ENCODE results near the gene KDELR3. TPM values are rescaled to one million over a fixed set of nuclear protein-coding genes. Genes with fewer than 3 reads are reported as not detected.

KDELR3 gene
- total and polyA plus RNA-seq, 4 donors: 4.4 to 16.4 (median 8.8) TPM

DNA sequence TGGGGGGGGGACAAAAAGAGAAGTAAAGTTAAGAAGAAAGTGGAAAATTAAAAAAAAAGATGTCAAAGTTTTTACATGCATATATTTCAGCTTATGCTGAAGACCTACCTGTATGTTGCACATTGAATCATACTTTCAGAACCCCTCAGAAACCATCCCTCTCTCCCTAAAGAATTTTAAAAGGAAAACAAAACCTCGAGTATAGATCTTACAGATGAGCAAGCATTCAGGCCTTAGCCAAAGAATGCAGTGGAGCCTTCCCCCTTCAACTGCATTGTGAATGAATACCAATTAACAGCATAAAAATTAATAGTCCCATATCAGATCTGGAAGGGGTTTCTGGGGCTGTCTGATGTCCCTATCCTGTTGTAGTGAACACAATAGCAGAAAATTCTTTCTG is 16.3 kb downstream of the KDELR3 start:
- DNase-seq: no peak
- TF ChIP-seq, protein P1, sequence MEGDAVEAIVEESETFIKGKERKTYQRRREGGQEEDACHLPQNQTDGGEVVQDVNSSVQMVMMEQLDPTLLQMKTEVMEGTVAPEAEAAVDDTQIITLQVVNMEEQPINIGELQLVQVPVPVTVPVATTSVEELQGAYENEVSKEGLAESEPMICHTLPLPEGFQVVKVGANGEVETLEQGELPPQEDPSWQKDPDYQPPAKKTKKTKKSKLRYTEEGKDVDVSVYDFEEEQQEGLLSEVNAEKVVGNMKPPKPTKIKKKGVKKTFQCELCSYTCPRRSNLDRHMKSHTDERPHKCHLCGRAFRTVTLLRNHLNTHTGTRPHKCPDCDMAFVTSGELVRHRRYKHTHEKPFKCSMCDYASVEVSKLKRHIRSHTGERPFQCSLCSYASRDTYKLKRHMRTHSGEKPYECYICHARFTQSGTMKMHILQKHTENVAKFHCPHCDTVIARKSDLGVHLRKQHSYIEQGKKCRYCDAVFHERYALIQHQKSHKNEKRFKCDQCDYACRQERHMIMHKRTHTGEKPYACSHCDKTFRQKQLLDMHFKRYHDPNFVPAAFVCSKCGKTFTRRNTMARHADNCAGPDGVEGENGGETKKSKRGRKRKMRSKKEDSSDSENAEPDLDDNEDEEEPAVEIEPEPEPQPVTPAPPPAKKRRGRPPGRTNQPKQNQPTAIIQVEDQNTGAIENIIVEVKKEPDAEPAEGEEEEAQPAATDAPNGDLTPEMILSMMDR (IDR thresholded peaks at IDR 0.05; ENCODE audit: control extremely low read depth, extremely low read depth): no peak
- 74 to 82% methylated on average over 1 of the region's 1 CpG for WGBS, 2 donors
- Histone ChIP-seq H3K36me3 (ENCODE audit: control insufficient read depth in 4 of 4, insufficient read depth in 4 of 4, low read length in 4 of 4) (peaks cover 41 to 78% (median 67%) of the 10 kb centered on the region in 4 donors), H3K27me3 (ENCODE audit: control insufficient read depth in 3 of 3, insufficient read depth in 3 of 3, low read length in 2 of 3) (no peaks in the 10 kb centered on the region), H3K27ac (ENCODE audit: low read depth in 1 of 2, low read length in 1 of 2) (no peak overlapping the region), H3K9me3 (ENCODE audit: control insufficient read depth in 4 of 4, insufficient read depth in 3 of 4, low read length in 3 of 4) (no peaks in the 10 kb centered on the region), H3K9ac (ENCODE audit: insufficient read depth in 1 of 2, low read length in 2 of 2) (no peak overlapping the region), H3K4me1 (ENCODE audit: control insufficient read depth in 5 of 5, insufficient read depth in 5 of 5, low read length in 5 of 5) (peaks cover 0 to 8% (median 0%) of the 10 kb centered on the region in 5 donors), H3K4me3 (no peak overlapping the region)
- ATAC-seq (ENCODE audit: insufficient read depth, low FRiP score): no peak

DNA sequence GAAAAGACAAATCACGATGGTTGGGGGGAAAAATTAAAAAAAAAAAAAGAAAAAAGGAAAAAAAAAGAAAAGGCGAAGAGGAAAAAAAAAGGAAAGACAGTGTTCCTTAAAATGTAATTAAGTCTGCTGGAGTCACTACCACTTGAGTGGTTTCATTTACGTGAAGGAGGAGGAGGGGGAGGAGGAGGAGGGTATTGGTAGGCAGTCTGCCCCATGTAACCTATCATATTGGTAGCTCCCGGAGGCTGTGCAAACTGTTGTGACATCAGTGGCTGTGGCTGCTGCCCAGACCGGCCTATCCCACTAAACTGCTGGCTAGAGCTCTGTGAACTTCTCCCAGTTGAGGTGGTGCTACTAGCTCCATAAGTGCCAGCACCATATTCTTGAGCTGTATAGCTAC is 17.9 kb downstream of the KDELR3 start:
- 61 to 69% methylated on average over 5 of the region's 5 CpGs for WGBS, 2 donors
- TF ChIP-seq, protein P1 (IDR thresholded peaks at IDR 0.05; ENCODE audit: control extremely low read depth, extremely low read depth): no peak
- peaks cover 0 to 7% (median 0%) of the 10 kb centered on the region in 5 donors for H3K4me1 ChIP-seq (ENCODE audit: control insufficient read depth in 5 of 5, insufficient read depth in 5 of 5, low read length in 5 of 5)
- DNase-seq: no peak
- no peak overlapping the region for H3K4me3 ChIP-seq
- H3K36me3 ChIP-seq (ENCODE audit: control insufficient read depth in 4 of 4, insufficient read depth in 4 of 4, low read length in 4 of 4): peaks cover 46 to 86% (median 78%) of the 10 kb centered on the region in 4 donors
- no peak for ATAC-seq (ENCODE audit: insufficient read depth, low FRiP score)
- H3K27ac ChIP-seq (ENCODE audit: low read depth in 1 of 2, low read length in 1 of 2): peak overlapping the region in 1 of 2 donors; percentile 20
- H3K9me3 ChIP-seq (ENCODE audit: control insufficient read depth in 4 of 4, insufficient read depth in 3 of 4, low read length in 3 of 4): no peaks in the 10 kb centered on the region
- no peaks in the 10 kb centered on the region for H3K27me3 ChIP-seq (ENCODE audit: control insufficient read depth in 3 of 3, insufficient read depth in 3 of 3, low read length in 2 of 3)
- H3K9ac ChIP-seq (ENCODE audit: insufficient read depth in 1 of 2, low read length in 2 of 2): no peak overlapping the region

DNA sequence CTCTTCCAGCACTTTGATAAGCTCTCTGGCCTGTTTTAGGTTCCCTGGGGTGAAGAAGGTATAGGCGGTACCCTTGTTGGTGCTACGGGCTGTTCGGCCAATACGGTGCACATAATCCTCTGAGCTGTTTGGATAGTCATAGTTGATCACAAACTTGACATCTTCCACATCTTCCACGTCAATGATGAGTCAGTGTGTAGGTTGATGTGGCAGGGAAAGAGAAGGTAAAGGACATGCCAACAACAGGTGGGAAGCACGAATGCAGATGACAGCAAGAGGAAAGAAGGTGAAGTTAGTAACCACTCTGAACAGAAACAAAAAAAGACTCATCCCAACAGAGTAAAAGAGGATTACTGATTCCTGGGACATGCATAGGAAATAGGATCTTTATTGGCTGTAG is 20.1 kb downstream of the KDELR3 start:
- H3K27ac ChIP-seq (ENCODE audit: low read depth in 1 of 2, low read length in 1 of 2): no peak overlapping the region
- no peaks in the 10 kb centered on the region for H3K9me3 ChIP-seq (ENCODE audit: control insufficient read depth in 4 of 4, insufficient read depth in 3 of 4, low read length in 3 of 4)
- H3K27me3 ChIP-seq (ENCODE audit: control insufficient read depth in 3 of 3, insufficient read depth in 3 of 3, low read length in 2 of 3): no peaks in the 10 kb centered on the region
- TF ChIP-seq, protein P1 (IDR thresholded peaks at IDR 0.05; ENCODE audit: control extremely low read depth, extremely low read depth): no peak
- no peak for DNase-seq
- 90 to 93% methylated on average over 6 of the region's 6 CpGs for WGBS, 2 donors
- H3K4me3 ChIP-seq: no peak overlapping the region
- H3K36me3 ChIP-seq (ENCODE audit: control insufficient read depth in 4 of 4, insufficient read depth in 4 of 4, low read length in 4 of 4): peaks cover 44 to 86% (median 68%) of the 10 kb centered on the region in 4 donors
- no peak for ATAC-seq (ENCODE audit: insufficient read depth, low FRiP score)
- H3K4me1 ChIP-seq (ENCODE audit: control insufficient read depth in 5 of 5, insufficient read depth in 5 of 5, low read length in 5 of 5): peaks cover 0 to 5% (median 0%) of the 10 kb centered on the region in 5 donors
- H3K9ac ChIP-seq (ENCODE audit: insufficient read depth in 1 of 2, low read length in 2 of 2): no peak overlapping the region

DNA sequence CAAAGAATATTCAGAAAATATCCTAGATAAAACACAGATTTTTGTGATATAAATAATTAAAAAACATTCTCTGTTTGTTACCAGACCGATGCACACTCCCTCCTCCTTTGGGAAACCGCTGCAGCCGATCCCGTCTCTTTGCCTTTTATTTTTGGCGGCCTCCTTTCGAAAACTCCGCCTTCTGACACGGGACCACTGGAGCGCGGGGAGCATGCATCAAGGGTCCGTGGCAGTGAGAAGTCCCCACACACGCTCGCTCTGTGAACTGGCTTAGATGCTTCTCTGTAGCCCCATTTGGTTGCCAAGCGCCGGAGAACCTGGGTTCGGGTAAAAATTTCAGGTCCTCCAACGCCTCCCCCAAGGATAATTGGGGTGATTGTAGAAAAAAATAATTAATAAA is 21.2 kb downstream of the KDELR3 start:
- Histone ChIP-seq H3K27ac (ENCODE audit: low read depth in 1 of 2, low read length in 1 of 2) (no peak overlapping the region), H3K4me3 (no peak overlapping the region), H3K36me3 (ENCODE audit: control insufficient read depth in 4 of 4, insufficient read depth in 4 of 4, low read length in 4 of 4) (peaks cover 42 to 87% (median 69%) of the 10 kb centered on the region in 4 donors), H3K4me1 (ENCODE audit: control insufficient read depth in 5 of 5, insufficient read depth in 5 of 5, low read length in 5 of 5) (peaks cover 0 to 5% (median 0%) of the 10 kb centered on the region in 5 donors), H3K9ac (ENCODE audit: insufficient read depth in 1 of 2, low read length in 2 of 2) (no peak overlapping the region), H3K27me3 (ENCODE audit: control insufficient read depth in 3 of 3, insufficient read depth in 3 of 3, low read length in 2 of 3) (no peaks in the 10 kb centered on the region), H3K9me3 (ENCODE audit: control insufficient read depth in 4 of 4, insufficient read depth in 3 of 4, low read length in 3 of 4) (no peaks in the 10 kb centered on the region)
- WGBS, 2 donors: 97% methylated on average over 17 of the region's 17 CpGs
- no peak for ATAC-seq (ENCODE audit: insufficient read depth, low FRiP score)
- TF ChIP-seq, protein P1 (IDR thresholded peaks at IDR 0.05; ENCODE audit: control extremely low read depth, extremely low read depth): no peak
- no peak for DNase-seq

All from lung (tissue), 12 donors.